H9 (cell line): ENCODE results near the gene MAPK14. TPM values are rescaled to one million over a fixed set of nuclear protein-coding genes. Genes with fewer than 3 reads are reported as not detected.

Experiments used
- DNase-seq: peaks from one replicate; pipeline ENCODE4 v3.0.0-alpha.2; 2017
- H2AFZ ChIP-seq: one replicate; pipeline ENCODE4 v1.6.1; 2013; ENCODE audit warnings: mild to moderate bottlenecking, low read length, control low read depth, moderate library complexity
- H2AK5ac ChIP-seq: 2 replicates; pipeline ENCODE4 v1.6.1; 2013; ENCODE audit warnings: low read length, control low read depth, mixed read lengths; ENCODE audit not compliant: insufficient read length
- H2BK120ac ChIP-seq: one replicate; pipeline ENCODE4 v1.6.1; 2013; ENCODE audit warnings: low read depth, mild to moderate bottlenecking, low read length, control low read depth, inconsistent platforms; ENCODE audit not compliant: poor library complexity, severe bottlenecking
- H2BK12ac ChIP-seq: 2 replicates; pipeline ENCODE4 v1.6.1; 2013; ENCODE audit warnings: low read length, control low read depth, mixed read lengths, low read depth; ENCODE audit not compliant: insufficient read length
- H2BK15ac ChIP-seq: 2 replicates; pipeline ENCODE4 v1.6.1; 2013; ENCODE audit warnings: low read depth, low read length, control low read depth
- H2BK20ac ChIP-seq: one replicate; pipeline ENCODE4 v1.6.1; 2013; ENCODE audit warnings: low read depth, mild to moderate bottlenecking, low read length, control low read depth, inconsistent platforms; ENCODE audit not compliant: poor library complexity, severe bottlenecking
- H2BK5ac ChIP-seq: 2 replicates; pipeline ENCODE4 v1.6.1; 2013; ENCODE audit warnings: low read length, control low read depth, mixed read lengths; ENCODE audit not compliant: insufficient read length
- H3K14ac ChIP-seq: 2 replicates; pipeline ENCODE4 v1.6.1; 2013; ENCODE audit warnings: low read length, control low read depth; ENCODE audit not compliant: insufficient read depth
- H3K18ac ChIP-seq: 2 replicates; pipeline ENCODE4 v1.6.1; 2013; ENCODE audit warnings: low read depth, mild to moderate bottlenecking, mixed read lengths, low read length, control low read depth; ENCODE audit not compliant: insufficient read length
- H3K23ac ChIP-seq: 2 replicates; pipeline ENCODE4 v1.6.1; 2013; ENCODE audit warnings: low read length, control low read depth, mixed read lengths, low read depth; ENCODE audit not compliant: insufficient read length
- H3K23me2 ChIP-seq: 2 replicates; pipeline ENCODE4 v1.6.1; 2013; ENCODE audit warnings: low read depth, mild to moderate bottlenecking, mixed read lengths, low read length, control low read depth; ENCODE audit not compliant: insufficient read length, poor library complexity, severe bottlenecking
- H3K27ac ChIP-seq: 2 replicates; pipeline ENCODE4 v1.5.1; 2013; ENCODE audit warnings: low read length, control low read depth, mixed read lengths, low read depth; ENCODE audit not compliant: insufficient read length
- H3K27me3 ChIP-seq: 2 replicates; pipeline ENCODE4 v1.6.1; 2013; ENCODE audit warnings: low read length, control low read depth, inconsistent platforms; ENCODE audit not compliant: insufficient read depth
- H3K4ac ChIP-seq: 2 replicates; pipeline ENCODE4 v1.6.1; 2013; ENCODE audit warnings: low read depth, mild to moderate bottlenecking, control low read depth, inconsistent platforms, low read length, moderate library complexity
- H3K4me1 ChIP-seq: 2 replicates; pipeline ENCODE4 v1.6.1; 2013; ENCODE audit warnings: low read length, control low read depth, inconsistent platforms; ENCODE audit not compliant: insufficient read depth
- H3K4me2 ChIP-seq: 2 replicates; pipeline ENCODE4 v1.6.1; 2013; ENCODE audit warnings: low read length, control low read depth, mixed read lengths; ENCODE audit not compliant: insufficient read length, insufficient read depth
- H3K56ac ChIP-seq: 2 replicates; pipeline ENCODE4 v1.6.1; 2013; ENCODE audit warnings: low read depth, mild to moderate bottlenecking, mixed read lengths, low read length, control low read depth; ENCODE audit not compliant: insufficient read length
- H3K79me1 ChIP-seq: 2 replicates; pipeline ENCODE4 v1.6.1; 2013; ENCODE audit warnings: low read depth, mild to moderate bottlenecking, moderate library complexity, low read length, control low read depth, inconsistent platforms; ENCODE audit not compliant: insufficient read depth, poor library complexity, severe bottlenecking
- H3K79me2 ChIP-seq: 2 replicates; pipeline ENCODE4 v1.6.1; 2013; ENCODE audit warnings: low read length, control low read depth, inconsistent platforms; ENCODE audit not compliant: insufficient read depth
- H3K9ac ChIP-seq: 2 replicates; pipeline ENCODE4 v1.6.1; 2013; ENCODE audit warnings: low read length, control low read depth, mixed read lengths; ENCODE audit not compliant: insufficient read length; ENCODE audit errors: extremely low read depth
- H3K9me3 ChIP-seq: one replicate; pipeline ENCODE4 v1.6.1; 2013; ENCODE audit warnings: low read depth, low read length, inconsistent platforms; ENCODE audit not compliant: control insufficient read depth
- H3T11ph ChIP-seq: one replicate; pipeline ENCODE4 v1.6.1; 2013; ENCODE audit warnings: mild to moderate bottlenecking, low read length, control low read depth, inconsistent platforms
- H4K20me1 ChIP-seq: one replicate; pipeline ENCODE4 v1.6.1; 2013; ENCODE audit not compliant: control insufficient read depth, insufficient read length, insufficient read depth
- H4K5ac ChIP-seq: 2 replicates; pipeline ENCODE4 v1.6.1; 2013; ENCODE audit warnings: low read depth, mild to moderate bottlenecking, mixed read lengths, low read length, control low read depth; ENCODE audit not compliant: insufficient read length
- H4K8ac ChIP-seq: replicated peaks from 2 replicates; pipeline ENCODE4 v1.6.1; 2013; ENCODE audit warnings: low read length, control low read depth, mixed read lengths, low read depth; ENCODE audit not compliant: insufficient read length
- H4K91ac ChIP-seq: 2 replicates; pipeline ENCODE4 v1.6.1; 2013; ENCODE audit warnings: low read depth, mild to moderate bottlenecking, moderate library complexity, mixed read lengths, low read length, control low read depth; ENCODE audit not compliant: insufficient read length
- H3K27ac Mint-ChIP-seq, 3 experiments: 2 replicates in 2 of 3; 3 replicates in 1 of 3; pipeline ENCODE4 v1.8.0; 2020 to 2021; ENCODE audit warnings: mixed read lengths in 3 of 3, mild to moderate bottlenecking in 1 of 3, moderate library complexity in 1 of 3
- H3K27me3 Mint-ChIP-seq: 2 replicates; pipeline ENCODE4 v1.8.0; 2021; ENCODE audit warnings: low read depth, mild to moderate bottlenecking, moderate library complexity, mixed read lengths
- H3K36me3 Mint-ChIP-seq, 3 experiments: 2 replicates in 2 of 3; 3 replicates in 1 of 3; pipeline ENCODE4 v1.8.0; 2020 to 2021; ENCODE audit warnings: low read depth in 3 of 3, mixed read lengths in 3 of 3; ENCODE audit not compliant: insufficient read depth in 1 of 3
- H3K4me1 Mint-ChIP-seq, 2 experiments: 2 replicates each; pipeline ENCODE4 v1.8.0; 2020; ENCODE audit warnings: mixed read lengths in 2 of 2
- H3K4me3 Mint-ChIP-seq, 2 experiments: 2 replicates in 1 of 2; 3 replicates in 1 of 2; pipeline ENCODE4 v1.8.0; 2020 to 2021; ENCODE audit warnings: mild to moderate bottlenecking in 2 of 2, mixed read lengths in 2 of 2, moderate library complexity in 1 of 2
- H3K9me3 Mint-ChIP-seq, 2 experiments: 2 replicates in 1 of 2; 3 replicates in 1 of 2; pipeline ENCODE4 v1.8.0; 2020; ENCODE audit warnings: mild to moderate bottlenecking in 2 of 2, mixed read lengths in 2 of 2, moderate library complexity in 1 of 2
- total RNA-seq: library from RNA; stranded (reverse); gene quantifications from 2 replicates; pipeline ENCODE4 v1.2.1, GENCODE V29; 2021
- TF ChIP-seq, protein P1 (sequence below): fragments of 200-600 bp; sonication (generic); conservative IDR thresholded peaks from 3 replicates; pipeline ENCODE4 v1.8.0; 2021; ENCODE audit warnings: antibody characterized with exemption, mild to moderate bottlenecking

Gene MAPK14
- total RNA-seq, 1 experiment from 2014 or later = 40.5 TPM

- Histone ChIP-seq H3K79me1 (no peaks in the 10 kb centered on the region), H3K18ac (no peak overlapping the region), H3K27me3 (no peaks in the 10 kb centered on the region), H2AK5ac (no peak overlapping the region), H3K4ac (no peak overlapping the region), H2BK12ac (no peak overlapping the region), H4K20me1 (no peaks in the 10 kb centered on the region), H2BK20ac (no peak overlapping the region), H2BK120ac (no peak overlapping the region), H3T11ph (no peak overlapping the region), H3K14ac (no peak overlapping the region), H3K9me3 (no peaks in the 10 kb centered on the region), H4K8ac (no peak overlapping the region), H3K4me2 (no peak overlapping the region), H2AFZ (no peak overlapping the region), H3K23me2 (no peaks in the 10 kb centered on the region), H3K9ac (no peak overlapping the region), H3K23ac (no peak overlapping the region), H2BK5ac (no peak overlapping the region), H3K56ac (no peak overlapping the region), H3K79me2 (no peaks in the 10 kb centered on the region), H4K91ac (no peak overlapping the region), H2BK15ac (no peak overlapping the region), H4K5ac (no peak overlapping the region), H3K27ac (no peak overlapping the region), H3K4me1 (no peaks in the 10 kb centered on the region)
- H3K9me3 Mint-ChIP-seq = no peaks in the 10 kb centered on the region
- peaks cover 4% of the 10 kb centered on the region in 2 experiments; a peak in 2 of 4 replicates for H3K4me1 Mint-ChIP-seq
- no peaks in the 10 kb centered on the region for H3K27me3 Mint-ChIP-seq
- no peak overlapping the region for H3K4me3 Mint-ChIP-seq
- no peak overlapping the region for H3K27ac Mint-ChIP-seq
- H3K36me3 Mint-ChIP-seq = peaks cover 0 to 15% (median 0%) of the 10 kb centered on the region in 3 experiments; a peak in 2 of 7 replicates
- no peak for DNase-seq
- TF ChIP-seq, protein P1, sequence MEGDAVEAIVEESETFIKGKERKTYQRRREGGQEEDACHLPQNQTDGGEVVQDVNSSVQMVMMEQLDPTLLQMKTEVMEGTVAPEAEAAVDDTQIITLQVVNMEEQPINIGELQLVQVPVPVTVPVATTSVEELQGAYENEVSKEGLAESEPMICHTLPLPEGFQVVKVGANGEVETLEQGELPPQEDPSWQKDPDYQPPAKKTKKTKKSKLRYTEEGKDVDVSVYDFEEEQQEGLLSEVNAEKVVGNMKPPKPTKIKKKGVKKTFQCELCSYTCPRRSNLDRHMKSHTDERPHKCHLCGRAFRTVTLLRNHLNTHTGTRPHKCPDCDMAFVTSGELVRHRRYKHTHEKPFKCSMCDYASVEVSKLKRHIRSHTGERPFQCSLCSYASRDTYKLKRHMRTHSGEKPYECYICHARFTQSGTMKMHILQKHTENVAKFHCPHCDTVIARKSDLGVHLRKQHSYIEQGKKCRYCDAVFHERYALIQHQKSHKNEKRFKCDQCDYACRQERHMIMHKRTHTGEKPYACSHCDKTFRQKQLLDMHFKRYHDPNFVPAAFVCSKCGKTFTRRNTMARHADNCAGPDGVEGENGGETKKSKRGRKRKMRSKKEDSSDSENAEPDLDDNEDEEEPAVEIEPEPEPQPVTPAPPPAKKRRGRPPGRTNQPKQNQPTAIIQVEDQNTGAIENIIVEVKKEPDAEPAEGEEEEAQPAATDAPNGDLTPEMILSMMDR = peak; percentile 28; the same call in 1 of the 3 replicates
These were observed 46.0 kb downstream of the MAPK14 start for GRCh38 chr6:36073587-36073986.
